ENCODE results near the gene ITPR1. TPM values are rescaled to one million over a fixed set of nuclear protein-coding genes. Genes with fewer than 3 reads are reported as not detected.

Gene ITPR1
- total and polyA plus RNA-seq, 2 of the 4 experiments (the other 2 are of a cell fraction) = 1.8 to 5.7 TPM

- no peaks in the 10 kb centered on the region for H4K20me1 ChIP-seq (ENCODE audit: insufficient read depth, low read length)
- no peaks in the 10 kb centered on the region for H3K36me3 ChIP-seq (ENCODE audit: control insufficient read depth, insufficient read depth, low read length)
- H3K18ac ChIP-seq (ENCODE audit: low read depth, low read length) = no peak overlapping the region
- H3K27me3 ChIP-seq (ENCODE audit: control insufficient read depth, insufficient read depth, low read length) = no peaks in the 10 kb centered on the region
- DNase-seq = no peak
- ChIA-PET POLR2A (ENCODE audit: unreplicated experiment) (no interaction called here), CTCF (no interaction called here)
- H3K4me2 ChIP-seq (ENCODE audit: low read depth, low read length) = no peak overlapping the region
- ATAC-seq (ENCODE audit: low read depth) = no peak
- H4K8ac ChIP-seq (ENCODE audit: low read depth in 2 of 2, low read length in 2 of 2) = no peak overlapping the region
- H2AK9ac ChIP-seq (replicated peaks; ENCODE audit: low read depth, low read length, poor library complexity) = no peak overlapping the region
- TF ChIP-seq USF2 (IDR thresholded peaks at IDR 0.05; ENCODE audit: low read depth, low read length) (no peak), FOS (IDR thresholded peaks at IDR 0.05; ENCODE audit: low read depth, low read length) (no peak), MAFK (IDR thresholded peaks at IDR 0.05; ENCODE audit: low read depth, low read length) (no peak), BHLHE40 (IDR thresholded peaks at IDR 0.05; ENCODE audit: low read depth, low read length) (no peak), SMC3 (IDR thresholded peaks at IDR 0.05; ENCODE audit: low read depth, low read length) (no peak), NFE2L2 (IDR thresholded peaks at IDR 0.05; ENCODE audit: low read depth, low read length) (no peak), RCOR1 (IDR thresholded peaks at IDR 0.05; ENCODE audit: insufficient replicate concordance, low read length) (no peak), RFX5 (IDR thresholded peaks at IDR 0.05; ENCODE audit: low read depth, low read length) (no peak), CEBPB (IDR thresholded peaks at IDR 0.05; ENCODE audit: low read depth, low read length) (no peak)
- no peaks in the 10 kb centered on the region for H3K4me1 ChIP-seq (ENCODE audit: control insufficient read depth, insufficient read depth, low read length)
- no peak overlapping the region for H3K9ac ChIP-seq (ENCODE audit: low read depth, low read length)
- no peak overlapping the region for H2BK20ac ChIP-seq (ENCODE audit: low read depth, low read length)
- no TSS peak for BruUV-seq (replicated peaks)
- intact Hi-C loops (cut with micrococcal nuclease) (no loop called here), in situ Hi-C loops (cut with MboI; ENCODE audit: low sequenced_read_pairs) (no loop called here), dilution Hi-C loops (cut with HindIII; ENCODE audit: low sequenced_read_pairs, unreplicated experiment) (no loop called here)
- no peak overlapping the region for H2AK5ac ChIP-seq (ENCODE audit: low read depth, low read length)
- H3K14ac ChIP-seq (replicated peaks; ENCODE audit: low read depth, low read length) = no peak overlapping the region
- H2BK5ac ChIP-seq (ENCODE audit: low read depth, low read length, poor library complexity, severe bottlenecking) = no peak overlapping the region
- H3K4me3 ChIP-seq (ENCODE audit: insufficient read depth, low read depth, low read length) = no peak overlapping the region
- H3K79me1 ChIP-seq (ENCODE audit: low read depth in 1 of 2, low read length in 2 of 2) = no peaks in the 10 kb centered on the region
- H2AFZ ChIP-seq (replicated peaks; ENCODE audit: low read length, poor library complexity) = no peak overlapping the region
- H2BK120ac ChIP-seq (ENCODE audit: low read depth, low read length) = no peak overlapping the region
- H3K9me1 ChIP-seq (ENCODE audit: insufficient read depth, low read length) = no peaks in the 10 kb centered on the region
- no peak overlapping the region for H4K5ac ChIP-seq (ENCODE audit: low read depth, low read length)
- H3K56ac ChIP-seq (ENCODE audit: extremely low read depth, insufficient read depth, low read length) = no peak overlapping the region
- H3K27ac ChIP-seq (ENCODE audit: insufficient read depth, low read length) = no peak overlapping the region
- H4K91ac ChIP-seq (ENCODE audit: insufficient read depth, low read depth, low read length) = no peak overlapping the region
- H3K4ac ChIP-seq (ENCODE audit: low read depth, low read length) = no peak overlapping the region
- WGBS, 2 experiments (ENCODE audit: extremely low coverage in 2 of 2, insufficient read length in 1 of 2) = no CpG with 5 or more reads among the region's 5 CpGs
- H3K23ac ChIP-seq (ENCODE audit: low read depth, low read length) = no peak overlapping the region
- no peak overlapping the region for H2BK15ac ChIP-seq (ENCODE audit: low read depth, low read length)
- H3K9me3 ChIP-seq (ENCODE audit: control insufficient read depth, insufficient read depth, low read length) = peaks cover 4% of the 10 kb centered on the region
Observed at GRCh38 chr3:4855676-4856075, 362.5 kb downstream of the ITPR1 start.
